GM18867 (cell line): ENCODE data around the gene BBX.
A peak's percentile ranks its signal among the peaks of the same experiment; 100 is the strongest.
"Not testable (repeated sequence)": the region's sequence is repeated elsewhere in the genome, so short reads cannot be mapped to it uniquely, and the experiment has no call there.

ENCODE experiments used
- ATAC-seq: cut with Tn5 transposase; IDR thresholded peaks from one replicate; pipeline ENCODE4 v1.9.1; 2021; ENCODE audit warnings: mild to moderate bottlenecking, moderate library complexity; ENCODE audit not compliant: unreplicated experiment

BBX gene

GRCh38 chr3:107542665-107543064 lies 19.9 kb downstream of the BBX start:
- ATAC-seq: no peak

GRCh38 chr3:107543666-107544065 lies 20.9 kb downstream of the BBX start:
- ATAC-seq: no peak

- no peak for ATAC-seq
Observed at GRCh38 chr3:107545680-107546120, 22.9 kb downstream of the BBX start.

- ATAC-seq: no peak
Observed at GRCh38 chr3:107548601-107549000, 25.8 kb downstream of the BBX start.

- peak; percentile 44 for ATAC-seq
Observed at GRCh38 chr3:107555359-107555758, 32.6 kb downstream of the BBX start.

- ATAC-seq: no peak
Observed at GRCh38 chr3:107557743-107558142, 35.0 kb downstream of the BBX start.

- ATAC-seq: no peak
Observed at GRCh38 chr3:107560166-107560565, 37.4 kb downstream of the BBX start.

GRCh38 chr3:107561980-107562379 lies 39.2 kb downstream of the BBX start:
- no peak for ATAC-seq

GRCh38 chr3:107562969-107563529 lies 40.3 kb downstream of the BBX start:
- no peak for ATAC-seq

GRCh38 chr3:107565244-107565643 lies 42.5 kb downstream of the BBX start:
- ATAC-seq: not testable (repeated sequence)

GRCh38 chr3:107571089-107571488 lies 48.3 kb downstream of the BBX start:
- not testable (repeated sequence) for ATAC-seq

GRCh38 chr3:107571492-107571891 lies 48.7 kb downstream of the BBX start:
- ATAC-seq: not testable (repeated sequence)

GRCh38 chr3:107574650-107575049 lies 51.9 kb downstream of the BBX start:
- ATAC-seq: peak; percentile 76

GRCh38 chr3:107578091-107578490 lies 55.3 kb downstream of the BBX start:
- ATAC-seq: no peak

- no peak for ATAC-seq
Observed at GRCh38 chr3:107578523-107578922, 55.8 kb downstream of the BBX start.

GRCh38 chr3:107579371-107579770 lies 56.6 kb downstream of the BBX start:
- ATAC-seq: no peak

GRCh38 chr3:107581230-107581629 lies 58.5 kb downstream of the BBX start:
- no peak for ATAC-seq

- no peak for ATAC-seq
Observed at GRCh38 chr3:107588217-107588616, 65.5 kb downstream of the BBX start.

GRCh38 chr3:107589454-107589853 lies 66.7 kb downstream of the BBX start:
- ATAC-seq: peak; percentile 77

GRCh38 chr3:107590786-107591185 lies 68.0 kb downstream of the BBX start:
- no peak for ATAC-seq

- ATAC-seq: no peak
Observed at GRCh38 chr3:107592073-107592472, 69.3 kb downstream of the BBX start.

- ATAC-seq: no peak
Observed at GRCh38 chr3:107594870-107595269, 72.1 kb downstream of the BBX start.

GRCh38 chr3:107596639-107597038 lies 73.9 kb downstream of the BBX start:
- no peak for ATAC-seq
